GM23338 (cell line): Measurements from ENCODE around the gene SVBP. TPM values are rescaled to one million over a fixed set of nuclear protein-coding genes. Genes with fewer than 3 reads are reported as not detected.

ENCODE experiments used
- ATAC-seq: fragments of 200-7000 bp; cut with Tn5 transposase; 3 replicates; pipeline ENCODE4 v1.9.1; 2020
- DNase-seq: peaks from one replicate; pipeline ENCODE4 v3.0.0-alpha.2; 2015; ENCODE audit warnings: low spot score
- H2AFZ ChIP-seq: fragments of 200-600 bp; sonication (generic); 2 replicates; pipeline ENCODE4 v1.8.0; 2016; ENCODE audit warnings: antibody characterized with exemption, mild to moderate bottlenecking, moderate library complexity
- H3F3A ChIP-seq: fragments of 200-600 bp; sonication (generic); replicated peaks from 2 replicates; pipeline ENCODE4 v1.8.0; 2017; ENCODE audit warnings: antibody characterized with exemption, mixed run types, low read depth
- H3K27ac ChIP-seq: fragments of 200-600 bp; sonication (generic); 2 replicates; pipeline ENCODE4 v1.6.1; 2016; ENCODE audit warnings: low read depth
- H3K27me3 ChIP-seq: fragments of 200-600 bp; sonication (generic); 2 replicates; pipeline ENCODE4 v1.8.0; 2016; ENCODE audit warnings: mild to moderate bottlenecking, mixed run types, moderate library complexity; ENCODE audit not compliant: insufficient read depth
- H3K36me3 ChIP-seq: fragments of 200-600 bp; sonication (generic); 2 replicates; pipeline ENCODE4 v1.8.0; 2016; ENCODE audit warnings: mild to moderate bottlenecking; ENCODE audit not compliant: insufficient read depth
- H3K4me1 ChIP-seq: fragments of 200-600 bp; sonication (generic); 2 replicates; pipeline ENCODE4 v1.8.0; 2016; ENCODE audit warnings: mild to moderate bottlenecking, moderate library complexity; ENCODE audit not compliant: insufficient read depth
- H3K4me2 ChIP-seq: fragments of 200-600 bp; sonication (generic); 2 replicates; pipeline ENCODE4 v1.7.1; 2017; ENCODE audit warnings: mixed run types
- H3K4me3 ChIP-seq: fragments of 200-600 bp; sonication (generic); 2 replicates; pipeline ENCODE4 v1.6.1; 2016; ENCODE audit warnings: mixed run types
- H3K79me2 ChIP-seq: fragments of 200-600 bp; sonication (generic); replicated peaks from 2 replicates; pipeline ENCODE4 v1.8.0; 2017; ENCODE audit warnings: mild to moderate bottlenecking; ENCODE audit not compliant: insufficient read depth
- H3K9me2 ChIP-seq: fragments of 200-600 bp; sonication (generic); 2 replicates; pipeline ENCODE4 v1.8.0; 2017; ENCODE audit not compliant: insufficient read depth
- H4K20me1 ChIP-seq: fragments of 200-600 bp; sonication (generic); replicated peaks from 2 replicates; pipeline ENCODE4 v1.8.0; 2017; ENCODE audit warnings: mild to moderate bottlenecking; ENCODE audit not compliant: insufficient read depth
- H3K27ac Mint-ChIP-seq: 2 replicates; pipeline ENCODE4 v1.8.0; 2020; ENCODE audit warnings: inconsistent platforms, mild to moderate bottlenecking, moderate library complexity, mixed read lengths
- H3K27me3 Mint-ChIP-seq: 3 replicates; pipeline ENCODE4 v1.8.0; 2022; ENCODE audit warnings: low read depth, mild to moderate bottlenecking, moderate library complexity, mixed read lengths, inconsistent platforms; ENCODE audit not compliant: insufficient read depth, poor library complexity
- H3K36me3 Mint-ChIP-seq: 3 replicates; pipeline ENCODE4 v1.8.0; 2021; ENCODE audit warnings: low read depth, mild to moderate bottlenecking, inconsistent platforms, moderate library complexity, mixed read lengths
- H3K4me1 Mint-ChIP-seq: 3 replicates; pipeline ENCODE4 v1.8.0; 2020; ENCODE audit warnings: mild to moderate bottlenecking, inconsistent platforms, mixed read lengths
- H3K4me3 Mint-ChIP-seq: 3 replicates; pipeline ENCODE4 v1.8.0; 2021; ENCODE audit warnings: moderate library complexity, mild to moderate bottlenecking, inconsistent platforms, mixed read lengths
- H3K9me3 Mint-ChIP-seq: 3 replicates; pipeline ENCODE4 v1.8.0; 2020; ENCODE audit warnings: moderate library complexity, mild to moderate bottlenecking, inconsistent platforms, mixed read lengths
- CREB1 ChIP-seq: fragments of 250-450 bp; sonication (Bioruptor Pico); IDR thresholded peaks from 2 replicates; pipeline ENCODE4 v1.5.0; 2020; ENCODE audit warnings: low read depth, mild to moderate bottlenecking, moderate library complexity
- EZH2 ChIP-seq: fragments of 200-600 bp; sonication (generic); IDR thresholded peaks from one replicate; pipeline ENCODE4 v1.8.0; 2017; ENCODE audit warnings: antibody characterized with exemption, mild to moderate bottlenecking, low read depth; ENCODE audit not compliant: unreplicated experiment
- EZH2phosphoT487 ChIP-seq: fragments of 200-600 bp; sonication (generic); IDR thresholded peaks from one replicate; pipeline ENCODE4 v1.8.1; 2018; ENCODE audit warnings: antibody characterized with exemption; ENCODE audit not compliant: unreplicated experiment
- JUNB ChIP-seq: IDR thresholded peaks from one replicate; pipeline ENCODE4 v1.6.1; 2016; ENCODE audit warnings: antibody characterized with exemption; ENCODE audit not compliant: unreplicated experiment
- NANOG ChIP-seq: IDR thresholded peaks from 2 replicates; pipeline ENCODE4 v1.6.1; 2016; ENCODE audit warnings: antibody characterized with exemption, borderline replicate concordance
- POLR2AphosphoS5 ChIP-seq: IDR thresholded peaks from 2 replicates; pipeline ENCODE4 v1.6.1; 2016; ENCODE audit warnings: antibody characterized with exemption, low read depth
- STAT1 ChIP-seq: IDR thresholded peaks from one replicate; pipeline ENCODE4 v1.6.1; 2016; ENCODE audit warnings: antibody characterized with exemption; ENCODE audit not compliant: unreplicated experiment
- ZNF114 ChIP-seq: fragments of 250-450 bp; sonication (Bioruptor Pico); IDR thresholded peaks from 2 replicates; pipeline ENCODE4 v1.5.0; 2020; ENCODE audit warnings: mild to moderate bottlenecking, moderate library complexity
- ZNF331 ChIP-seq: fragments of 250-450 bp; sonication (Bioruptor Pico); IDR thresholded peaks from 2 replicates; pipeline ENCODE4 v1.5.0; 2020; ENCODE audit warnings: low read depth, mild to moderate bottlenecking, moderate library complexity
- polyA plus RNA-seq: library from polyadenylated mRNA; unstranded; fragments of >200 nt; fragmentation: Nextera tagmentation; extraction: Ambion mirVana; gene quantifications from 2 replicates; pipeline ENCODE4 v1.2.1, GENCODE V29; 2016
- total RNA-seq: library from RNA; depleted of rRNA; stranded (reverse); fragments of >200 nt; shearing (Covaris generic); gene quantifications from 2 replicates; pipeline ENCODE4 v1.2.3, GENCODE V29; 2014
- TF ChIP-seq, protein P1 (sequence below), 2 experiments: fragments of 200-600 bp in 1 of 2; sonication (generic) in 1 of 2; conservative IDR thresholded peaks; 2 replicates each; pipeline versions ENCODE4 v1.5.1 to v1.6.1; 2016 to 2017; ENCODE audit warnings: antibody characterized with exemption in 2 of 2, low read depth in 2 of 2, mild to moderate bottlenecking in 2 of 2, moderate library complexity in 1 of 2
- TF ChIP-seq, protein P2 (sequence below): fragments of 250-450 bp; sonication (Bioruptor Pico); IDR thresholded peaks from 2 replicates; pipeline ENCODE4 v1.5.0; 2020; ENCODE audit warnings: mild to moderate bottlenecking, moderate library complexity
- TF ChIP-seq, protein P3 (sequence below): IDR thresholded peaks from one replicate; pipeline ENCODE4 v1.6.1; 2018; ENCODE audit warnings: antibody characterized with exemption; ENCODE audit not compliant: unreplicated experiment
- TF ChIP-seq, protein P4 (sequence below): IDR thresholded peaks from 2 replicates; pipeline ENCODE4 v1.6.1; 2016; ENCODE audit warnings: antibody characterized with exemption

Gene SVBP
- total and polyA plus RNA-seq, 2 experiments from 2014 or later = 22.1 to 82.1 TPM

DNA sequence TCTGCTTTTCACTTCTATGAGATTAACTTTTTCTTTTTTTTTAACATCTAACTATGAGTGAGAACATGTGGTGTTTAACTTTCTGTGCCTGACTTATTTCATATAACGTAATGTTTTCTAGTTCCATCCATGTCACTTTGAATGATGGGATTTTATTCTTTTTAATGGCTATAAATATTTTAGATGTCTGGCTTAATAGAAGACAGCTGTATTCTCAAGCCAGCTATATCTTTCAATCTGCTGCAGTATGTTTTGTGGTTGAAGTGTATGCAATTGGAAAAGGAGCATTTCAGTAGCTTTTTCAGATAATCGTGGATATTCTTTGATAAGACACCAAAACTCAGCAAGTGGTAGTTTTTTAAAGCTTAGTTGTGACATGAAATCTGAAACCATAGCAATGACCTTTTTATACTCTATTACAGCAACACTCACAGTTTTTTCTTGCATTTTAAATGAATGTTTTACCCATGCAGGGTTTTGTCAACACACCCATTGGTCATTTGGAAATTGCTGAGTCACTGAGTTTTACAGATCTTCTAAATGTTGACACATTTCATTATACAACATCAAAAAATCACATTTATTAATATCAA is 5.7 kb upstream of the SVBP start:
- H3K27me3 ChIP-seq = no peaks in the 10 kb centered on the region
- H2AFZ ChIP-seq = no peak overlapping the region
- Mint-ChIP-seq H3K4me3 (no peak overlapping the region), H3K9me3 (no peaks in the 10 kb centered on the region), H3K27me3 (peaks cover 2% of the 10 kb centered on the region), H3K4me1 (peaks cover 17% of the 10 kb centered on the region), H3K36me3 (no peaks in the 10 kb centered on the region), H3K27ac (peak overlapping the region; percentile 90)
- no peak overlapping the region for H3K27ac ChIP-seq
- no peak overlapping the region for H3K4me2 ChIP-seq
- no peak overlapping the region for H3K4me3 ChIP-seq
- 0 out of 2 replicates have a peak, but pooled peaks cover 1% of the 10 kb centered on the region for H3F3A ChIP-seq
- TF ChIP-seq, protein P1, sequence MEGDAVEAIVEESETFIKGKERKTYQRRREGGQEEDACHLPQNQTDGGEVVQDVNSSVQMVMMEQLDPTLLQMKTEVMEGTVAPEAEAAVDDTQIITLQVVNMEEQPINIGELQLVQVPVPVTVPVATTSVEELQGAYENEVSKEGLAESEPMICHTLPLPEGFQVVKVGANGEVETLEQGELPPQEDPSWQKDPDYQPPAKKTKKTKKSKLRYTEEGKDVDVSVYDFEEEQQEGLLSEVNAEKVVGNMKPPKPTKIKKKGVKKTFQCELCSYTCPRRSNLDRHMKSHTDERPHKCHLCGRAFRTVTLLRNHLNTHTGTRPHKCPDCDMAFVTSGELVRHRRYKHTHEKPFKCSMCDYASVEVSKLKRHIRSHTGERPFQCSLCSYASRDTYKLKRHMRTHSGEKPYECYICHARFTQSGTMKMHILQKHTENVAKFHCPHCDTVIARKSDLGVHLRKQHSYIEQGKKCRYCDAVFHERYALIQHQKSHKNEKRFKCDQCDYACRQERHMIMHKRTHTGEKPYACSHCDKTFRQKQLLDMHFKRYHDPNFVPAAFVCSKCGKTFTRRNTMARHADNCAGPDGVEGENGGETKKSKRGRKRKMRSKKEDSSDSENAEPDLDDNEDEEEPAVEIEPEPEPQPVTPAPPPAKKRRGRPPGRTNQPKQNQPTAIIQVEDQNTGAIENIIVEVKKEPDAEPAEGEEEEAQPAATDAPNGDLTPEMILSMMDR (conservative IDR thresholded peaks at IDR 0.05; ENCODE audit: low read depth in 2 of 2) = no peak
- TF ChIP-seq STAT1 (no peak), ZNF114 (no peak), CREB1 (CRISPR knock-in tag) (no peak), EZH2phosphoT487 (no peak), EZH2 (no peak), ZNF331 (CRISPR knock-in tag) (no peak), POLR2AphosphoS5 (no peak), JUNB (no peak), NANOG (no peak)
- TF ChIP-seq, protein P2, sequence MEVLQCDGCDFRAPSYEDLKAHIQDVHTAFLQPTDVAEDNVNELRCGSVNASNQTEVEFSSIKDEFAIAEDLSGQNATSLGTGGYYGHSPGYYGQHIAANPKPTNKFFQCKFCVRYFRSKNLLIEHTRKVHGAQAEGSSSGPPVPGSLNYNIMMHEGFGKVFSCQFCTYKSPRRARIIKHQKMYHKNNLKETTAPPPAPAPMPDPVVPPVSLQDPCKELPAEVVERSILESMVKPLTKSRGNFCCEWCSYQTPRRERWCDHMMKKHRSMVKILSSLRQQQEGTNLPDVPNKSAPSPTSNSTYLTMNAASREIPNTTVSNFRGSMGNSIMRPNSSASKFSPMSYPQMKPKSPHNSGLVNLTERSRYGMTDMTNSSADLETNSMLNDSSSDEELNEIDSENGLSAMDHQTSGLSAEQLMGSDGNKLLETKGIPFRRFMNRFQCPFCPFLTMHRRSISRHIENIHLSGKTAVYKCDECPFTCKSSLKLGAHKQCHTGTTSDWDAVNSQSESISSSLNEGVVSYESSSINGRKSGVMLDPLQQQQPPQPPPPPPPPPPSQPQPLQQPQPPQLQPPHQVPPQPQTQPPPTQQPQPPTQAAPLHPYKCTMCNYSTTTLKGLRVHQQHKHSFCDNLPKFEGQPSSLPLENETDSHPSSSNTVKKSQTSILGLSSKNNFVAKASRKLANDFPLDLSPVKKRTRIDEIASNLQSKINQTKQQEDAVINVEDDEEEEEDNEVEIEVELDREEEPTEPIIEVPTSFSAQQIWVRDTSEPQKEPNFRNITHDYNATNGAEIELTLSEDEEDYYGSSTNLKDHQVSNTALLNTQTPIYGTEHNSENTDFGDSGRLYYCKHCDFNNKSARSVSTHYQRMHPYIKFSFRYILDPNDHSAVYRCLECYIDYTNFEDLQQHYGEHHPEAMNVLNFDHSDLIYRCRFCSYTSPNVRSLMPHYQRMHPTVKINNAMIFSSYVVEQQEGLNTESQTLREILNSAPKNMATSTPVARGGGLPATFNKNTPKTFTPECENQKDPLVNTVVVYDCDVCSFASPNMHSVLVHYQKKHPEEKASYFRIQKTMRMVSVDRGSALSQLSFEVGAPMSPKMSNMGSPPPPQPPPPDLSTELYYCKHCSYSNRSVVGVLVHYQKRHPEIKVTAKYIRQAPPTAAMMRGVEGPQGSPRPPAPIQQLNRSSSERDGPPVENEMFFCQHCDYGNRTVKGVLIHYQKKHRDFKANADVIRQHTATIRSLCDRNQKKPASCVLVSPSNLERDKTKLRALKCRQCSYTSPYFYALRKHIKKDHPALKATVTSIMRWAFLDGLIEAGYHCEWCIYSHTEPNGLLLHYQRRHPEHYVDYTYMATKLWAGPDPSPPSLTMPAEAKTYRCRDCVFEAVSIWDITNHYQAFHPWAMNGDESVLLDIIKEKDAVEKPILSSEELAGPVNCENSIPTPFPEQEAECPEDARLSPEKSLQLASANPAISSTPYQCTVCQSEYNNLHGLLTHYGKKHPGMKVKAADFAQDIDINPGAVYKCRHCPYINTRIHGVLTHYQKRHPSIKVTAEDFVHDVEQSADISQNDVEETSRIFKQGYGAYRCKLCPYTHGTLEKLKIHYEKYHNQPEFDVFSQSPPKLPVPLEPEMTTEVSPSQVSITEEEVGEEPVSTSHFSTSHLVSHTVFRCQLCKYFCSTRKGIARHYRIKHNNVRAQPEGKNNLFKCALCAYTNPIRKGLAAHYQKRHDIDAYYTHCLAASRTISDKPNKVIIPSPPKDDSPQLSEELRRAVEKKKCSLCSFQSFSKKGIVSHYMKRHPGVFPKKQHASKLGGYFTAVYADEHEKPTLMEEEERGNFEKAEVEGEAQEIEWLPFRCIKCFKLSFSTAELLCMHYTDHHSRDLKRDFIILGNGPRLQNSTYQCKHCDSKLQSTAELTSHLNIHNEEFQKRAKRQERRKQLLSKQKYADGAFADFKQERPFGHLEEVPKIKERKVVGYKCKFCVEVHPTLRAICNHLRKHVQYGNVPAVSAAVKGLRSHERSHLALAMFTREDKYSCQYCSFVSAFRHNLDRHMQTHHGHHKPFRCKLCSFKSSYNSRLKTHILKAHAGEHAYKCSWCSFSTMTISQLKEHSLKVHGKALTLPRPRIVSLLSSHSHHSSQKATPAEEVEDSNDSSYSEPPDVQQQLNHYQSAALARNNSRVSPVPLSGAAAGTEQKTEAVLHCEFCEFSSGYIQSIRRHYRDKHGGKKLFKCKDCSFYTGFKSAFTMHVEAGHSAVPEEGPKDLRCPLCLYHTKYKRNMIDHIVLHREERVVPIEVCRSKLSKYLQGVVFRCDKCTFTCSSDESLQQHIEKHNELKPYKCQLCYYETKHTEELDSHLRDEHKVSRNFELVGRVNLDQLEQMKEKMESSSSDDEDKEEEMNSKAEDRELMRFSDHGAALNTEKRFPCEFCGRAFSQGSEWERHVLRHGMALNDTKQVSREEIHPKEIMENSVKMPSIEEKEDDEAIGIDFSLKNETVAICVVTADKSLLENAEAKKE (CRISPR knock-in tag) = no peak
- TF ChIP-seq, protein P3, sequence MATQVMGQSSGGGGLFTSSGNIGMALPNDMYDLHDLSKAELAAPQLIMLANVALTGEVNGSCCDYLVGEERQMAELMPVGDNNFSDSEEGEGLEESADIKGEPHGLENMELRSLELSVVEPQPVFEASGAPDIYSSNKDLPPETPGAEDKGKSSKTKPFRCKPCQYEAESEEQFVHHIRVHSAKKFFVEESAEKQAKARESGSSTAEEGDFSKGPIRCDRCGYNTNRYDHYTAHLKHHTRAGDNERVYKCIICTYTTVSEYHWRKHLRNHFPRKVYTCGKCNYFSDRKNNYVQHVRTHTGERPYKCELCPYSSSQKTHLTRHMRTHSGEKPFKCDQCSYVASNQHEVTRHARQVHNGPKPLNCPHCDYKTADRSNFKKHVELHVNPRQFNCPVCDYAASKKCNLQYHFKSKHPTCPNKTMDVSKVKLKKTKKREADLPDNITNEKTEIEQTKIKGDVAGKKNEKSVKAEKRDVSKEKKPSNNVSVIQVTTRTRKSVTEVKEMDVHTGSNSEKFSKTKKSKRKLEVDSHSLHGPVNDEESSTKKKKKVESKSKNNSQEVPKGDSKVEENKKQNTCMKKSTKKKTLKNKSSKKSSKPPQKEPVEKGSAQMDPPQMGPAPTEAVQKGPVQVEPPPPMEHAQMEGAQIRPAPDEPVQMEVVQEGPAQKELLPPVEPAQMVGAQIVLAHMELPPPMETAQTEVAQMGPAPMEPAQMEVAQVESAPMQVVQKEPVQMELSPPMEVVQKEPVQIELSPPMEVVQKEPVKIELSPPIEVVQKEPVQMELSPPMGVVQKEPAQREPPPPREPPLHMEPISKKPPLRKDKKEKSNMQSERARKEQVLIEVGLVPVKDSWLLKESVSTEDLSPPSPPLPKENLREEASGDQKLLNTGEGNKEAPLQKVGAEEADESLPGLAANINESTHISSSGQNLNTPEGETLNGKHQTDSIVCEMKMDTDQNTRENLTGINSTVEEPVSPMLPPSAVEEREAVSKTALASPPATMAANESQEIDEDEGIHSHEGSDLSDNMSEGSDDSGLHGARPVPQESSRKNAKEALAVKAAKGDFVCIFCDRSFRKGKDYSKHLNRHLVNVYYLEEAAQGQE = no peak
- TF ChIP-seq, protein P4, sequence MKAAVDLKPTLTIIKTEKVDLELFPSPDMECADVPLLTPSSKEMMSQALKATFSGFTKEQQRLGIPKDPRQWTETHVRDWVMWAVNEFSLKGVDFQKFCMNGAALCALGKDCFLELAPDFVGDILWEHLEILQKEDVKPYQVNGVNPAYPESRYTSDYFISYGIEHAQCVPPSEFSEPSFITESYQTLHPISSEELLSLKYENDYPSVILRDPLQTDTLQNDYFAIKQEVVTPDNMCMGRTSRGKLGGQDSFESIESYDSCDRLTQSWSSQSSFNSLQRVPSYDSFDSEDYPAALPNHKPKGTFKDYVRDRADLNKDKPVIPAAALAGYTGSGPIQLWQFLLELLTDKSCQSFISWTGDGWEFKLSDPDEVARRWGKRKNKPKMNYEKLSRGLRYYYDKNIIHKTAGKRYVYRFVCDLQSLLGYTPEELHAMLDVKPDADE = no peak
- H3K36me3 ChIP-seq = no peaks in the 10 kb centered on the region
- ATAC-seq (no peak), DNase-seq (no peak)
- no peaks in the 10 kb centered on the region for H3K79me2 ChIP-seq
- H3K9me2 ChIP-seq = no peaks in the 10 kb centered on the region
- H4K20me1 ChIP-seq = no peaks in the 10 kb centered on the region
- H3K4me1 ChIP-seq = peaks cover 25% of the 10 kb centered on the region
